ENCODE data around the gene MMP13.

DNA sequence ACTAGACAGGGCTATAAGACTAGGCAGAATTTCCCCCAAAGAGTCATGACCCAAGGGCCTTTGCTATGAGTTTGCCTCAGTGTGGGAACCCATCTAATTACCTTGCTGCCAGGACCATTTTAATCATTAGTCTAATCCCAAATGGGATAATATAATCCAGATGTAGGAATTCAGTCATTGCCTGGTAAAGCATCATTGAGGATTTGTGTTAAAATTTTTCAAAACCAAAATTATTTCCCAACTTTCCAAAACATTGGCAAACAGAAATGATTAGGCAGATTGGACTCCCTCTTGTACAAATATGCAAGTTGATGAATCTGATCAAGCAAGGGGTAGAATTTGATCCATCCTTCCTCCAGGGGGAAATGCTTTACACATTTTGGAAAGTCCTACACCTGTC, 16.2 kb upstream of the MMP13 start:
- TF ChIP-seq, protein P1, sequence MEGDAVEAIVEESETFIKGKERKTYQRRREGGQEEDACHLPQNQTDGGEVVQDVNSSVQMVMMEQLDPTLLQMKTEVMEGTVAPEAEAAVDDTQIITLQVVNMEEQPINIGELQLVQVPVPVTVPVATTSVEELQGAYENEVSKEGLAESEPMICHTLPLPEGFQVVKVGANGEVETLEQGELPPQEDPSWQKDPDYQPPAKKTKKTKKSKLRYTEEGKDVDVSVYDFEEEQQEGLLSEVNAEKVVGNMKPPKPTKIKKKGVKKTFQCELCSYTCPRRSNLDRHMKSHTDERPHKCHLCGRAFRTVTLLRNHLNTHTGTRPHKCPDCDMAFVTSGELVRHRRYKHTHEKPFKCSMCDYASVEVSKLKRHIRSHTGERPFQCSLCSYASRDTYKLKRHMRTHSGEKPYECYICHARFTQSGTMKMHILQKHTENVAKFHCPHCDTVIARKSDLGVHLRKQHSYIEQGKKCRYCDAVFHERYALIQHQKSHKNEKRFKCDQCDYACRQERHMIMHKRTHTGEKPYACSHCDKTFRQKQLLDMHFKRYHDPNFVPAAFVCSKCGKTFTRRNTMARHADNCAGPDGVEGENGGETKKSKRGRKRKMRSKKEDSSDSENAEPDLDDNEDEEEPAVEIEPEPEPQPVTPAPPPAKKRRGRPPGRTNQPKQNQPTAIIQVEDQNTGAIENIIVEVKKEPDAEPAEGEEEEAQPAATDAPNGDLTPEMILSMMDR (conservative IDR thresholded peaks at IDR 0.05; ENCODE audit: low read length): no peak
- no peak for TF ChIP-seq EZH2phosphoT487 (IDR thresholded peaks at IDR 0.05; ENCODE audit: borderline replicate concordance, low read depth, low read length)

All from OCI-LY7 (cell line).